Measurements from ENCODE around the gene CTIF. TPM values are rescaled to one million over a fixed set of nuclear protein-coding genes. Genes with fewer than 3 reads are reported as not detected.

The CTIF gene
- total and polyA plus RNA-seq, 2 donors (not counting 1 experiment from before 2014, with no cell fraction given) = 27.2 to 28.1 TPM

DNA sequence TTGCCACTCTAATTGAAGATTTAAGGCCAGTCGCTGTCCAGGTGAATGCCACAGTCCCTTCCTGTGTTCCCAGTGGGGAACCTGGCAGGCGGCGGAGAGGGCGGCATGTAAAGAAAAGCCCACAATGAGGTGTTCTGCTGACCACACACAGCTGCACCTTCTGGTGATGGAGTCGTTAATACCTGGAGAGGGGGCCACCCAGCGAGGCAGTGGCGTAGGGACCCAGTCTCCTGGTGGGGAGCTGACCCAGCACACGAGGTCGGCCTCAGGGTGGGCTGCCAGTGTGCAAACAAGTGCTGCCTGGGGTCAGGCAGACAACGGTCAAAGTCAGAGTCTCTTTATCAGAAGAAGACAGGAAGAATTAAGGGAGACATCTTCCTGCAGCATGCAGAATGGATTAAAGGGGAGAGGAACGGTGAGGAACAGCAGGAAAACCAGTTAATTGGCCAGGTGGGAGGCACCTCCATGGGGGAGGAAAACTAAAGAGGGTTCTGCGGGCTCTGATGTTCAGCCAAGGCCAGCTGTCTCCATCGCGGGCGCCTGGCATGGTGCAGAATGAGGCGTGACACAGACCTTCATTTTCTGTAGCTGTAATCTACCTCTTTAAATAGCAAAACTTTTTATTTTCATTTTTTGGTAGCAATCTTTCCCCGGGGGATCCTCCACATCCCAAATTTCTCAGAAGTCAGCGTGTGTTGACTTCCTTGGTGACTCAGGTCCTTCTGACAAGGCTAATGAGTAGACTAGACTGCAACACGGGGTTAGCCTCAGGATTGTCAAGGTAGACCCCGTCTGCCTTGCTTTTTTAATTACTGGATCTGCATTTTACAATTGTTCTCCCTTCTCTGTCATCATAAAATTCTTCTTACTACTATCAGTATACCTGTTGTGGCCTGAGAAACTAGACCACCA, 333.7 kb downstream of the CTIF start:
- no peaks in the 10 kb centered on the region for H3K27me3 ChIP-seq (ENCODE audit: control insufficient read depth, insufficient read depth, low read length)
- H3K9me3 ChIP-seq (ENCODE audit: control insufficient read depth, insufficient read depth, low read depth, low read length) = no peaks in the 10 kb centered on the region
- H3K36me3 ChIP-seq (ENCODE audit: control insufficient read depth, insufficient read depth, low read length) = no peaks in the 10 kb centered on the region
- no peak overlapping the region for H3K9ac ChIP-seq (ENCODE audit: insufficient read depth, low read length)
- no peak overlapping the region for H3K27ac ChIP-seq (ENCODE audit: insufficient read depth, low read length)
- TF ChIP-seq EZH2 (IDR thresholded peaks at IDR 0.05; ENCODE audit: low read length, missing control alignments) = no peak
- TF ChIP-seq, protein P1, sequence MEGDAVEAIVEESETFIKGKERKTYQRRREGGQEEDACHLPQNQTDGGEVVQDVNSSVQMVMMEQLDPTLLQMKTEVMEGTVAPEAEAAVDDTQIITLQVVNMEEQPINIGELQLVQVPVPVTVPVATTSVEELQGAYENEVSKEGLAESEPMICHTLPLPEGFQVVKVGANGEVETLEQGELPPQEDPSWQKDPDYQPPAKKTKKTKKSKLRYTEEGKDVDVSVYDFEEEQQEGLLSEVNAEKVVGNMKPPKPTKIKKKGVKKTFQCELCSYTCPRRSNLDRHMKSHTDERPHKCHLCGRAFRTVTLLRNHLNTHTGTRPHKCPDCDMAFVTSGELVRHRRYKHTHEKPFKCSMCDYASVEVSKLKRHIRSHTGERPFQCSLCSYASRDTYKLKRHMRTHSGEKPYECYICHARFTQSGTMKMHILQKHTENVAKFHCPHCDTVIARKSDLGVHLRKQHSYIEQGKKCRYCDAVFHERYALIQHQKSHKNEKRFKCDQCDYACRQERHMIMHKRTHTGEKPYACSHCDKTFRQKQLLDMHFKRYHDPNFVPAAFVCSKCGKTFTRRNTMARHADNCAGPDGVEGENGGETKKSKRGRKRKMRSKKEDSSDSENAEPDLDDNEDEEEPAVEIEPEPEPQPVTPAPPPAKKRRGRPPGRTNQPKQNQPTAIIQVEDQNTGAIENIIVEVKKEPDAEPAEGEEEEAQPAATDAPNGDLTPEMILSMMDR (conservative IDR thresholded peaks at IDR 0.05 in 1 of 2, IDR thresholded peaks at IDR 0.05 in 1 of 2; ENCODE audit: low read depth in 1 of 2, low read length in 2 of 2) = no peak
- H3K79me2 ChIP-seq (ENCODE audit: control insufficient read depth, insufficient read depth, low read length) = no peaks in the 10 kb centered on the region
- no peak overlapping the region for H3K4me3 ChIP-seq (replicated peaks in 1 of 4; ENCODE audit: control extremely low read depth in 1 of 4, insufficient read depth in 1 of 4, low read depth in 3 of 4, low read length in 4 of 4)
- no peaks in the 10 kb centered on the region for H4K20me1 ChIP-seq (ENCODE audit: control insufficient read depth, extremely low read depth, insufficient read depth, low read length)
- H3K4me1 ChIP-seq (ENCODE audit: control insufficient read depth, extremely low read depth, insufficient read depth, low read length) = peaks cover 6% of the 10 kb centered on the region
- peak overlapping the region; percentile 75 for H3K4me2 ChIP-seq (ENCODE audit: extremely low read depth, insufficient read depth, low read length)
- H2AFZ ChIP-seq (ENCODE audit: low read length) = no peak overlapping the region
- peak in 1 of 2 donors; percentile 72 for DNase-seq (ENCODE audit: low read depth in 2 of 2)

DNA sequence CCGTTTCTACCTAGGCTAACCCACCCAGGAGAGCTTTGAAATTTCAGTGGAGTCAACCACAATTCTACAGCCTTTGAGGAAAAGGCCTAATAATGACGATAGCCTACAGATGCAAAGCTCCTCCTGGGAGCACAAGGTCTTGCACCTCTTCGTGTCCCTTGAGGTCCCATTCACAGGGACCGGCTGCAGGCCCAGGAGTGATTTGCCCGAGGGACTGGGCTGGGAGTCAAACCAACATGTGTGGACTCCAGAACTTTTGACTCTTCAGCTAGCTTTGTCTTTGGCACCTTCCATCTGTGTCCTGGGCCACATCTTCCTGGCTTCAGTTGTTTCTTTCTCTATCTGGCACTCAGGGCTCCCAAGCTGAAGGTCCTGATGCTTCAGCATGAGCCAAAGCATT, 335.4 kb downstream of the CTIF start:
- Histone ChIP-seq H3K36me3 (ENCODE audit: control insufficient read depth, insufficient read depth, low read length) (no peaks in the 10 kb centered on the region), H3K79me2 (ENCODE audit: control insufficient read depth, insufficient read depth, low read length) (no peaks in the 10 kb centered on the region), H4K20me1 (ENCODE audit: control insufficient read depth, extremely low read depth, insufficient read depth, low read length) (no peaks in the 10 kb centered on the region), H3K4me2 (ENCODE audit: extremely low read depth, insufficient read depth, low read length) (no peak overlapping the region), H3K27me3 (ENCODE audit: control insufficient read depth, insufficient read depth, low read length) (no peaks in the 10 kb centered on the region), H3K9me3 (ENCODE audit: control insufficient read depth, insufficient read depth, low read depth, low read length) (no peaks in the 10 kb centered on the region), H3K4me3 (replicated peaks in 1 of 4; ENCODE audit: control extremely low read depth in 1 of 4, insufficient read depth in 1 of 4, low read depth in 3 of 4, low read length in 4 of 4) (no peak overlapping the region), H2AFZ (ENCODE audit: low read length) (no peak overlapping the region), H3K9ac (ENCODE audit: insufficient read depth, low read length) (no peak overlapping the region), H3K4me1 (ENCODE audit: control insufficient read depth, extremely low read depth, insufficient read depth, low read length) (peaks cover 6% of the 10 kb centered on the region), H3K27ac (ENCODE audit: insufficient read depth, low read length) (no peak overlapping the region)
- TF ChIP-seq, protein P1 (conservative IDR thresholded peaks at IDR 0.05 in 1 of 2, IDR thresholded peaks at IDR 0.05 in 1 of 2; ENCODE audit: low read depth in 1 of 2, low read length in 2 of 2) = no peak
- TF ChIP-seq EZH2 (IDR thresholded peaks at IDR 0.05; ENCODE audit: low read length, missing control alignments) = no peak
- DNase-seq (ENCODE audit: low read depth in 2 of 2) = no peak

DNA sequence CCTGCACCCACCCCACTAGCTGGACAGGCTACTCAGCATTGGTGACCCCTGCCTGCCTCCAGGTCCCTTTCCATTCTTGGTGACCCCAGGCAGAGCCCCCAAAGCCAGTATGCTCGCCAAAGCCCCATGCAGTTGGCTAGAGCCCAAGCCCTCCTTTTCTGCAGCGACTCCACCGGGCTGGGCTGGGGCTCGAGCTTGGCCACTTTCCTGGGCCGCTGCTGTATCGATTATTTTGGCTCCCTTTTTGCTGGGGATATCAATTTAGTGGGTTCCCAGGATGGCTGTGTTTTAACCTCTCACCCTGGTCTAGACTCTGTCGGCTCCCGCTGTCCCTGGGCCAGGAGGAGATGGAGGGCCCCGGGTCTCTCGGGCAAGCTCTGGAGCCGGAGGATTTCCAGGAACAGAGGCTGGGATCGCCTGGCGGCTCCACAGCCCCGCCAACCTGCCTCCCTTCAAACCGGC, 335.9 kb downstream of the CTIF start:
- no peak overlapping the region for H3K4me3 ChIP-seq (replicated peaks in 1 of 4; ENCODE audit: control extremely low read depth in 1 of 4, insufficient read depth in 1 of 4, low read depth in 3 of 4, low read length in 4 of 4)
- no peaks in the 10 kb centered on the region for H3K79me2 ChIP-seq (ENCODE audit: control insufficient read depth, insufficient read depth, low read length)
- H3K27me3 ChIP-seq (ENCODE audit: control insufficient read depth, insufficient read depth, low read length) = no peaks in the 10 kb centered on the region
- no peak for TF ChIP-seq EZH2 (IDR thresholded peaks at IDR 0.05; ENCODE audit: low read length, missing control alignments)
- TF ChIP-seq, protein P1 (conservative IDR thresholded peaks at IDR 0.05 in 1 of 2, IDR thresholded peaks at IDR 0.05 in 1 of 2; ENCODE audit: low read depth in 1 of 2, low read length in 2 of 2) = no peak
- H3K4me2 ChIP-seq (ENCODE audit: extremely low read depth, insufficient read depth, low read length) = no peak overlapping the region
- H3K4me1 ChIP-seq (ENCODE audit: control insufficient read depth, extremely low read depth, insufficient read depth, low read length) = peaks cover 6% of the 10 kb centered on the region
- H3K9me3 ChIP-seq (ENCODE audit: control insufficient read depth, insufficient read depth, low read depth, low read length) = no peaks in the 10 kb centered on the region
- DNase-seq (ENCODE audit: low read depth in 2 of 2) = no peak
- H2AFZ ChIP-seq (ENCODE audit: low read length) = no peak overlapping the region
- H3K9ac ChIP-seq (ENCODE audit: insufficient read depth, low read length) = no peak overlapping the region
- no peak overlapping the region for H3K27ac ChIP-seq (ENCODE audit: insufficient read depth, low read length)
- H4K20me1 ChIP-seq (ENCODE audit: control insufficient read depth, extremely low read depth, insufficient read depth, low read length) = no peaks in the 10 kb centered on the region
- H3K36me3 ChIP-seq (ENCODE audit: control insufficient read depth, insufficient read depth, low read length) = no peaks in the 10 kb centered on the region
